GM23338 (cell line): ENCODE results near the gene PCBP4.
"Not testable (repeated sequence)": the region's sequence is repeated elsewhere in the genome, so short reads cannot be mapped to it uniquely, and the experiment has no call there.

ENCODE experiments used
- EZH2 ChIP-seq: fragments of 200-600 bp; sonication (generic); IDR thresholded peaks from one replicate; pipeline ENCODE4 v1.8.0; 2017; ENCODE audit warnings: antibody characterized with exemption, mild to moderate bottlenecking, low read depth; ENCODE audit not compliant: unreplicated experiment
- EZH2phosphoT487 ChIP-seq: fragments of 200-600 bp; sonication (generic); IDR thresholded peaks from one replicate; pipeline ENCODE4 v1.8.1; 2018; ENCODE audit warnings: antibody characterized with exemption; ENCODE audit not compliant: unreplicated experiment
- POLR2AphosphoS5 ChIP-seq: IDR thresholded peaks from 2 replicates; pipeline ENCODE4 v1.6.1; 2016; ENCODE audit warnings: antibody characterized with exemption, low read depth
- TF ChIP-seq, protein P1 (sequence below), 2 experiments: fragments of 200-600 bp in 1 of 2; sonication (generic) in 1 of 2; conservative IDR thresholded peaks; 2 replicates each; pipeline versions ENCODE4 v1.5.1 to v1.6.1; 2016 to 2017; ENCODE audit warnings: antibody characterized with exemption in 2 of 2, low read depth in 2 of 2, mild to moderate bottlenecking in 2 of 2, moderate library complexity in 1 of 2

- TF ChIP-seq, protein P1, sequence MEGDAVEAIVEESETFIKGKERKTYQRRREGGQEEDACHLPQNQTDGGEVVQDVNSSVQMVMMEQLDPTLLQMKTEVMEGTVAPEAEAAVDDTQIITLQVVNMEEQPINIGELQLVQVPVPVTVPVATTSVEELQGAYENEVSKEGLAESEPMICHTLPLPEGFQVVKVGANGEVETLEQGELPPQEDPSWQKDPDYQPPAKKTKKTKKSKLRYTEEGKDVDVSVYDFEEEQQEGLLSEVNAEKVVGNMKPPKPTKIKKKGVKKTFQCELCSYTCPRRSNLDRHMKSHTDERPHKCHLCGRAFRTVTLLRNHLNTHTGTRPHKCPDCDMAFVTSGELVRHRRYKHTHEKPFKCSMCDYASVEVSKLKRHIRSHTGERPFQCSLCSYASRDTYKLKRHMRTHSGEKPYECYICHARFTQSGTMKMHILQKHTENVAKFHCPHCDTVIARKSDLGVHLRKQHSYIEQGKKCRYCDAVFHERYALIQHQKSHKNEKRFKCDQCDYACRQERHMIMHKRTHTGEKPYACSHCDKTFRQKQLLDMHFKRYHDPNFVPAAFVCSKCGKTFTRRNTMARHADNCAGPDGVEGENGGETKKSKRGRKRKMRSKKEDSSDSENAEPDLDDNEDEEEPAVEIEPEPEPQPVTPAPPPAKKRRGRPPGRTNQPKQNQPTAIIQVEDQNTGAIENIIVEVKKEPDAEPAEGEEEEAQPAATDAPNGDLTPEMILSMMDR (conservative IDR thresholded peaks at IDR 0.05; ENCODE audit: low read depth in 2 of 2) = not testable (repeated sequence)
- not testable (repeated sequence) for TF ChIP-seq POLR2AphosphoS5, EZH2, EZH2phosphoT487
Measured at GRCh38 chr3:51928981-51929380, 38.3 kb downstream of the PCBP4 start.
